ENCODE measurements around the gene VN1R4.
"Not testable (repeated sequence)": the region's sequence is repeated elsewhere in the genome, so short reads cannot be mapped to it uniquely, and the experiment has no call there.

The VN1R4 gene, protein sequence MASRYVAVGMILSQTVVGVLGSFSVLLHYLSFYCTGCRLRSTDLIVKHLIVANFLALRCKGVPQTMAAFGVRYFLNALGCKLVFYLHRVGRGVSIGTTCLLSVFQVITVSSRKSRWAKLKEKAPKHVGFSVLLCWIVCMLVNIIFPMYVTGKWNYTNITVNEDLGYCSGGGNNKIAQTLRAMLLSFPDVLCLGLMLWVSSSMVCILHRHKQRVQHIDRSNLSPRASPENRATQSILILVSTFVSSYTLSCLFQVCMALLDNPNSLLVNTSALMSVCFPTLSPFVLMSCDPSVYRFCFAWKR

DNA sequence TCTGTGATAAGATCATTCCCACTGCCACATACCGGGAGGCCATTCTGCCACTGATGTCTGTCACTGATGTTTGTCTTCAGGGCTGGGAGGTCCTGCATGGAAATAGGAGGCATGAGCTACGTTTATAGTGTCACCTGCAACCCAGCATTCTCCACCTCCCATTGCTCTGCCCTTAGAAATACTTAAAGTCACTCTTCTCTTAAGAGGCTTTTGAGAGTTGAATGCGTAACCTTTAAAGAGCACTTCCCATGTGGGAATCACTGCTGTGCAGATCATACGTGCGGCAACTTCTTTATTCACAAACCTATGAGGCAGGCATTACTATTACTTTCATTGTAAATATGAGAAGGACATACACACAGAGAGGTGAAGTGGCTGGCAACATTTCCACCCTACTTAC, at the start of gene VN1R4:
Gene VN1R4, minus strand, starts transcription at position 101 of the 400 bp plus-strand sequence. Its CDS starts 58 bp downstream, at position 43.
- FAIRE-seq = not testable (repeated sequence)

DNA sequence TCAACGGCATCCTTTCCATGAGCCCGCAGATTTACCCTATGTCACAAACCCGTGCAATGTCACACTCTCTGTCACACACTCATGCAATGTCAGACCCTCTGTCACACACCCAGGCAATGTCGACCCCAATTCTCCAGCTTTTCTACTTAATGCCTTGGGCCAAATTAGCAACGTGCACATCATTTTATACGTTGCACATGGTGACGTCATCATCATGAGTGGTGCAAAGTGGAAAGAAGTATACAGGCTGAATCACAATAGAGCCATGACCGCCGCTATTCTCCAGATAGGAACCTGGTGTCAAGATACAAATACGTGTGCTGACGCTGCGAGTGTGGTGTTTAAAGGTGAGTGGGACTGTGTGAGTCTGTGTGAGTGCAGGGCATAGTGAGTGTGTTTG, 44.4 kb upstream of the VN1R4 start:
- no peak for FAIRE-seq

DNA sequence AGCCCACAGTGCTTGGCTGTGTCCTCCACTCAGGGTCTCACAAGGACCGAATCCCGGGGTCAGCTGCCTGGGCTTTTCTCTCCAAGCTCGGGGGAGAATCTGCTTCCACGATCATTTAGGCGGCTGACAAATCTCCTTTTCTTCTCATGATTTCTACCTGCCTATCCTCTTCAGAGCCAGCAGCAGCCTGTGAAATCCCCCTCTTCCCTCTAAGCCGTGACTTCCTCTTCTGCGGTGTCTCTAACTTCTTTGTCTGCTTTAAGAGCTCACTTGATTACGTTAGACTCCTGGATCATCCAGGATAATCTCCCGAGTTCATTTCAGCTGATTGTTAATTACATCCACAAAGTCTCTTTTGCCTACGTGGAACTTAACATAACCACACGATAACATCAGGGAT, 43.5 kb upstream of the VN1R4 start:
- FAIRE-seq = no peak

DNA sequence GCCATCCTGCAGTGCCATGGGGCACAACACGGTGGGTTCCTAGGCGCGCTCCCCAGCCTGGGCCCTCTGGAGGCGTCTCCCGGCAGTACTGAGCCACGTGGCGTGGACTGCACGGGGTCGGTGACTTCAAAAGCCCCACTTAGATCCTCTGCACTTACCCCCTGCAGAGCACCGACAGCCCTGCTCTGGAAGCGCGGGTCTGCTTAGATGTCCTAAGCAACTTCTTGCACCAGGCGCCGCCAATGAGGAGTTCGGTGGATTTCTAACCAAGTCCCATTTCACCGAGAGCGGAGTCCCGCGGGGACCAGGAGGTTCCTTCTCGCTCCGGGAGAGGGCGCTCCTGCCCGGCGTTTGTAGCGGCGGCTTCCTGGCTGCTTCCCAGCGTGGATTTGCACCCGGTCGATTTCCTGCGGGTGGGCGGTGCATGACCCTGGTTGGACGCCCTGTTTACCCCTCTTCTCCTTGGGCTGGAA, 40.9 kb upstream of the VN1R4 start:
- FAIRE-seq = no peak

DNA sequence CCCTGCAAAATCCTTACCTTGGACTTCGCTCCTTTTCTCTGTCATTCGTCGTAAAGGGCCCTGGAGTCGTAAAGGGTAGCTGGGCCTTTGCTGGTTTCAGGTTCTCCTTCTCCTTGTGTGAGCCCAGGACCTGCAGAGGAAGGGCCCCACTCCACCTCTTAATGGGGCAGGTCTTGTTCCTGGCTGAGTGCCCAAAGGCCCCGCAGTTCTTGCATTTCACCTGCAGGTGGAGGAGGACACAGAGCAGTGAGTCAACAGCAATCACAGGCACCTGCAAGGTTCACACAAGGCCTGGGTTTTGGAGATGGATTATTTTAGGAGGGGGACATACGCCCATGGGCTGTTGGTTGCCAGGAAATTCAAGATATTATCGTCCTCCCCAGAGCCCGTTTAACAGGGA, 33.8 kb upstream of the VN1R4 start:
- FAIRE-seq = not testable (repeated sequence)

DNA sequence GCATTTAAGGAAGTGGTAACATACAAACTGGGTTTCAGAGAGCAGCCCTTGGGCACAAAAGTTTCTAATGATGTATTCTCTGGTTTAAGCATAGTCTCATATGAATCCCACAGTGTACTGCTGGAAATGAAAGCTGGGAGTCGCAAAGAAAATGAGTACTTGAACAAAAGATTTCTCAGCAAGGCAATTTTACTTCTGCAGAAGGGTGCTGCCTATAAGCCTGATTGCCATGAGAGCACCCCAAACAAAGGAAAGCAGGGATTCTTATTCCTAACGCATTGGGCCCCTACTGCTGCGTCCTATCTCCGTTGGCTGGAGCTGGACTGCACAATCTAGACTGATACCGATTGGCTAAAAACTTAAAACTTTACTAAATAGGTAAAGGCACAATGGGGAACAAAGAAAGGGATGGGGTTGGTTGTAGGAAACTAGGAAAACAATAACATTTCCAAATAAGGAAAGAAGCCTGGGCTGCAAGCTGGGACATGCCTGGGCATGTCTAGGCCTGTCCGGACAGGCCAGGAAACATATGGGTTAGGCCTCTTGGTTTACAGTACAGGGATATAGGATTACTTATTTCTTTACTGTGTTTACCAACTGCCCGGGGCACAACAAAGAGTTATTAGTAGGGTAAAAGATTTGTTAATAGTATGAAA, 27.4 kb upstream of the VN1R4 start:
- FAIRE-seq = peak; percentile 3

DNA sequence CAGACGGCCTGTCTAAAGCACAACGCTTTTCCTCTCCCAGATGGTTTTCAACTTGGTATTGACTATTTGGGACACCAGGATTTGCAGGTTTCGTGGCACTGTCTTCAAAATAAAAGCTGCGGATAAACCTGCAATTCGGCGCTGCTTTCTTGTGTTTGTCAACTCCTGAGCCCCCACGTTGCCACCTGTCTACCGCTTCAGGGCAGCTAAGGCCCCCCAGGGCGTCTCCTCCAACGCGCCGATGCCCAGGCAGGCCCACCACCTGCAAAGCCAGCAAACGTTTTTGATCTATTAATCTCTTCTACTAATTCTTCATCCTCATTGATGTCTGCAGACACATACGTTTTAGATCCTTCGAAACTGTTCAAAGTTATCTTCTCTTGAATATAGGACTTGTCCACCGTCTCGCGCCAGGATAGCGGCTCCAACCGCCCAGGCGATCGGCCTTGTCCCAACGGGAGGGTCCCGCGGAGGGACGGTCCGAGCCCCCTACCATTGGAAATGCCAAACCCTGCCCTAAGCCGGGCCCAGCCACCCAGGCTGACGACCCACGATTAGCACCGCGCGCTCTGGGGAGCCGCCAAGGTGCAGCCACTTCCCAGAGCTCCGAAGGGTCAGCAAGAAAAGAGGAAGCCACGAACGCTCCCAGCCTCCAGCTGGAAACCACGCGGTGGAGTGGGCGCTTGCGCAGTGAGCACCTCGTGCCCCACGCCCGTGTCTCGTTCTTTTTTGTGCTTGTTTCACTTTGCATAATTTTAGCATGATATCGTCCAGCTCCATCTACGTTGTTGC, 23.4 kb upstream of the VN1R4 start:
- no peak for FAIRE-seq

DNA sequence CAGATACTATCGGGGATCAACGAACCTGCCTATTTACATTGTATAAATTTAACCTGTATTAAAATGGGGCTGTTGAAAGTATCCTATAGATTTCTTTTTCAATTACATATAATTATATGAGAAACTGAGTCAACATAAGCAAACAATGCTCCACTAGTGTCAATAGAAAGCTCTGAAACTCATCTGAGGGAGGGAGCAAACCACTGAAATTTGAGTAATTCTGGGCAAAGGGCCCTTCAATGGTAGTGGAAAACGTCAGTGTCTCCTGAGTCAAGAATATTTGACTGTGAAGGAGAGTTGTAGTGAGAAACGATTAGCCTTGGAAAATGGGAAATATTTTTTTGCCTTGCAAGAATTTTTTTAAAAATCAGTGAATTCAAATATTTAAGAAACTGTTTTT, 17.6 kb upstream of the VN1R4 start:
- FAIRE-seq = no peak

DNA sequence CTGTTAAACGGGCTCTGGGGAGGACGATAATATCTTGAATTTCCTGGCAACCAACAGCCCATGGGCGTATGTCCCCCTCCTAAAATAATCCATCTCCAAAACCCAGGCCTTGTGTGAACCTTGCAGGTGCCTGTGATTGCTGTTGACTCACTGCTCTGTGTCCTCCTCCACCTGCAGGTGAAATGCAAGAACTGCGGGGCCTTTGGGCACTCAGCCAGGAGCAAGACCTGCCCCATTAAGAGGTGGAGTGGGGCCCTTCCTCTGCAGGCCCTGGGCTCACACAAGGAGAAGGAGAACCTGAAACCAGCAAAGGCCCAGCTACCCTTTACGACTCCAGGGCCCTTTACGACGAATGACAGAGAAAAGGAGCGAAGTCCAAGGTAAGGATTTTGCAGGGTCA, 14.4 kb upstream of the VN1R4 start:
- not testable (repeated sequence) for FAIRE-seq

DNA sequence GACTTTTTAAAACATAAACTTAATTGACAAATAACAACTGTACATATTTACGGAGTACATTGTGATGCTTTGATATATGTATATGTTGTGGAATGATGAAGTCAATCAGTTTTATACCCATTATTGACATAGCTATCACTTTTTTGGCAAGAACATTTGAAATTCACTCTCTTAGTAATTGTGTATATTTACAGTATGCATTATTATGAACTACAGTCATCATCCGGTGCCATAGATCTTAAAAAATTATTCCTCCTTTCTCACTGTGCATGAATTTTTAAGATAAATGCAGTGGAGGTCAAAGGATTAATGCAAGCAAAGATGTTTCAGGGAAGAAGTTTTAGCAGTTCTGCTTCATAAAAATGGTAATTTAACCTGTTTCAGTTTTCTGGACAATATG, 8.0 kb upstream of the VN1R4 start:
- FAIRE-seq = no peak

DNA sequence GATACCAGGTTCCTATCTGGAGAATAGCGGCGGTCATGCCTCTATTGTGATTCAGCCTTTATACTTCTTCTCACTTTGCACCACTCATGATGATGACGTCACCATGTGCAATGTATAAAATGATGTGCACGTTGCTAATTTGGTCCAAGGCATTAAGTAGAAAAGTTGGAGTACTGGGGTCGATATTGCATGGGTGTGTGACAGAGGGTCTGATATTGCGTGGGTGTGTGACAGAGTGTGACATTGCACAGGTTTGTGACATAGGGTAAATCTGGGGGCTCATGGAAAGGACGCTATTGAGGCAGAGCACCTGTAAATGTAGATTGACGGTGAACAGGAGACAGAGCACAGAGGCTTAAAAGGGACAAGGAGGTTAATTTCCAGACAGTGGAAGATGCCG, 4.5 kb upstream of the VN1R4 start:
- FAIRE-seq = no peak

DNA sequence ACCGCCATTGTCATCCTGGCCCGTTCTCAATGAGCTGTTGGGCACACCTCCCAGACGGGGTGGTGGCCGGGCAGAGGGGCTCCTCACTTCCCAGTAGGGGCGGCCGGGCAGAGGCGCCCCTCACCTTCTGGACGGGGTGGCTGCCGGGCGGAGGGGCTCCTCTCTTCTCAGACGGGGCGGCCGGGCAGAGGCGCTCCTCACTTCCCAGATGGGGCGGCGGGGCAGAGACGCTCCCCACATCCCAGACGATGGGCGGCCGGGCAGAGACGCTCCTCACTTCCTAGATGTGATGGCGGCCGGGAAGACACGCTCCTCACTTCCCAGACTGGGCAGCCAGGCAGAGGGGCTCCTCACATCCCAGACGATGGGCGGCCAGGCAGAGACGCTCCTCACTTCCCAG, 2.3 kb upstream of the VN1R4 start:
- FAIRE-seq = not testable (repeated sequence)

DNA sequence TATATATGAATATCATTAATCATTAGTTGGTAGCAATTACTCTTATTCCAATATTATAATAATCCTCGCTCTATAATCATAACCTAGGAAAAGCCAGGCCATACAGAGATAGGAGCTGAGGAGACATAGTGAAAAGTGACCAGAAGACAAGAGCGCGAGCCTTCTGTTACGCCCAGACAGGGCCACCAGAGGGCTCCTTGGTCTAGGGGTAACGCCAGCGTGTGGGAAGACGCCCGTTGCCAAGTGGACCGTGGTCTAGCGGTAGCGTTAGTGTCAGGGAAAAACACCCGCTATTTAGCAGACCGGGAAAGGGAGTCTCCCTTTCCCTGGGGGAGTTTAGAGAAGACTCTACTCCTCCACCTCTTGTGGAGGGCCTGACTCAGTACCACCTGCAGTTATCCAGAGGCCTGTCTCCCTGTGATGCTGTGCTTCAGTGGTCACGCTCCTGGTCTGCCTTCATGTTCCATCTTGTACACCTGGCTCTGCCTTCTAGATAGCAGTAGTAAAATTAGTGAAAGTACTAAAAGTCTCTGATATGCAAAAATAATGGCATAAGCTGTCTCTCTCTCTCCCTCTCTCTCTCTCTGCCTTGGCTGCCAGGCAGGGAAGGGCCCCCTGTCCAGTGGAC, 9.7 kb downstream of the VN1R4 start, which contains the start of gene VN1R2:
Gene VN1R2, plus strand, starts transcription at position 578 of the 628 bp plus-strand sequence. CDS start 84 bp downstream, outside the sequence.
- FAIRE-seq = not testable (repeated sequence)

DNA sequence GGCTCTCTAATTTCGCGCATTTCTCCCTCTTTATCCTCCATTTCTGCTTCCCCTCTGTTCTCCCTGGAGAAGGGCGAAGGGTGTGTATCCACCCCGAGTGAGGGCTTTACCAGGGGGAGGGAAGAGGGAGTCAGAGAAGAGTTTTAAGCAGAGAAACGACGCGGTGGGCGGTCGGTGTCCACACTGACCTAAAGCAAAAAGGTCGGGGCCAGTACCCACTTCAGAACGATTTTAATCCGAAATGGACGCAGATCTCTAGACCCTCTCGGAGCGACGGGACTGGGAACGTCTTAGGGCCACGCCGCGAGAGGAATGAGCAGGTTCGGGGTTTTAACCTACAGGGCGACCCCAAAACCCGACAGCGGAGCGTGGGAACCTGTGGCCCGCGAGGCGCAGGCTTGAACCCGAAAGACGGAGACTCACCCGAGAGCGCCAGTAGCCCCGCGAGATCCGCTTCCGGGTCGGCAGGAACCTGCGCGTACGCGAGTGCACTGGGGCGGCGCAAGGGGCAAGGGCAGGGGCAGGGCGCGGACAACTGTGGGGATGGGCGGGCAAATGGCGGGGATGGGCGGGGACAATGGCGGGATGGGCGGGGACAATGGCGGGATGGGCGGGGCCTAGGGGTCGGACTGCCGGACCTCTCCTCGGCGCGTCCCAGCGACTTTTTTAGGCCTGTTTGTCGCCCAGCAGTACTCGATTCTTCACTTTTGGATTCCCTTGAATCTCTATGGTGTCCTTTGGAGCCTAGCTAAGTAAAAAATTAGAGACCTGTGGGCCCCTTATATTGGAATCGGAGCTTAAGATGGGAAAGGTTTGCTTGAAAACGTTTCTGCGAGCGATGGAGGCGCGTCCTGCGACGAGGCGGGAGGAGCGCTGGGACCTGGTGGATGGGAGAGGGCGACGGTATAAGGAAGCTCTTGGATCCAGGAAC, 12.8 kb downstream of the VN1R4 start, which contains the start of gene ZNF677:
Gene ZNF677, minus strand, starts transcription at position 463 of the 931 bp plus-strand sequence. CDS start 3,323 bp downstream, outside the sequence.
- FAIRE-seq = no peak

DNA sequence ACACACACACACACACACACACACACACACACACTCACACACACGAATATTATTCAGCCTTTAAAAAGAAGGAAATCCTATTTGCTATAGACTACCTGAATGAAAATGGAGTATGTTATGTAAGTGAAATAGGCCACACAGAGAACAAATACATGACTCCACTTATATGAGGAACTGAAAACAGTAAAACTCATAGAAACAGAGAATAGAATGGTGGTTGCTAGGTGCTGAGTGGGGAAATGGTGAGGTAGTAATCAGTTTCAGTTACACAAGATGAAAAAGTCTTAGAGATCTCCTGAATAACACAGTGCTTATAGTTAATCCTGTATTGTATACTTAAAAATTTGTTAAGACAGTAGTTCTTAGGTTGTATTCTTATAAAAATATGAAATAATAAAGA, 21.0 kb downstream of the VN1R4 start:
- no peak for FAIRE-seq

DNA sequence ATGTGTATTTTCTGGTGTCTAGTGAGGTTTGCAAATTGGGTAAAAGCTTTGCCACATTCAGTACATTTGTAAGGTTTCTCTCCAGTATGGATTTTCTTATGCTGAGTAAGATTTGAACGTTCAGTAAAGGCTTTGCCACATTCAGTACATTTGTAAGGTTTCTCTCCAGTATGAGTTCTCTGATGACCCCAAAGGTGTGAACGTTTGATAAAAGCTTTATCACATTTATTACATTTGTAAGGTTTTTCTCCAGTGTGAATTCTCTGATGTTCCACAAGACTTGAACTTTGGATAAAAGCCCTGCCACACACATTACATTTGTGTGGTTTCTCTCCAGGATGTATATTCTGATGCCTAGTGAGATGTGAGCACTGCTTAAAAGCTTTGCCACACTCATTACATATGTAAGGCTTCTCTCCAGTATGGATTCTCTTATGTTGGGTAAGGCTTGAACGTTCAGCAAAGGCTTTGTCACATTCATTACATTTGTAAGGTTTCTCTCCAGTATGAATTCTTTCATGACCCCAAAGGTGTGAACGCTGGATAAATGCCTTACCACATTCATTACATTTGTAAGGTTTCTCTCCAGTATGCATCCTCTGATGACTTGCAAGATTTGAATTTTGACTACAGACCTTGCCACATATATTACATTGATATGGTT, 30.3 kb downstream of the VN1R4 start:
- no peak for FAIRE-seq

DNA sequence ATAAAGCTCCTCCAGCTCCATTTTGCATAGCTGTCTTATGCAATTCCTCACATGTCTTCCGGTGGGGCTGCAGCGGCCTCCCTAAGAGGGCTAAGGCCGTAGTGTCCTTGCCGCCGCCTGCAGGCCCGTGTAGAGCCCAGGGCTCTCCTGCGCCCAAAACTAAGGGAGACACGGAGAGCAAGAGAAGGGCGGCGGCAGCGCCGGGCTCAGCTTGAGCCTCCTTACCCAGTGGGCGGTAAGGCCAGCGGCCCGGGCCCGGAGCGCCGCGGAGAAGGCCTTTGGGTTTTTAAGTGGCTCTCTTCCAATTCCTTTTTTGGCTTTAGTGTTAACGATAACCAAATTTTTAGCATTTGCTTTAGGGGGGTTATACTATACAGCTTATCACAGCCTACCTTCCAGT, 42.9 kb downstream of the VN1R4 start:
- FAIRE-seq = no peak

DNA sequence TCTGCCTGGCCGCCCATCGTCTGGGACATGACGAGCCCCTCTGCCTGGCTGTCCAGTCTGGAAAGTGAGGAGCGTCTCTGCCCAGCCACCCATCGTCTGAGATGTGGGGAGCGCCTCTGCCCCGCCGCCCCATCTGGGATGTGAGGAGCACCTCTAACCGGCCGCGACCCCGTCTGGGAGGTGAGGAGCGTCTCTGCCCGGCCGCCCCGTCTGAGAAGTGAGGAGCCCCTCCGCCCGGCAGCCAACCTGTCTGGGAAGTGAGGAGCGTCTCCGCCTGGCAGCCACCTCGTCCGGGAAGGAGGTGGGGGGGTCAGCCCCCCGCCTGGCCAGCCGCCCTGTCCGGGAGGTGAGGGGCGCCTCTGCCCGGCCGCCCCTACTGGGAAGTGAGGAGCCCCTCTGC, 44.8 kb downstream of the VN1R4 start:
- not testable (repeated sequence) for FAIRE-seq

Data from G401.6 (cell line).